SW480 (cell line): ENCODE data around the gene PSMB2.

ENCODE experiments used
- DNase-seq: peaks from one replicate; pipeline ENCODE4 v3.0.0-alpha.2; 2016; ENCODE audit warnings: low spot score

The PSMB2 gene

DNA sequence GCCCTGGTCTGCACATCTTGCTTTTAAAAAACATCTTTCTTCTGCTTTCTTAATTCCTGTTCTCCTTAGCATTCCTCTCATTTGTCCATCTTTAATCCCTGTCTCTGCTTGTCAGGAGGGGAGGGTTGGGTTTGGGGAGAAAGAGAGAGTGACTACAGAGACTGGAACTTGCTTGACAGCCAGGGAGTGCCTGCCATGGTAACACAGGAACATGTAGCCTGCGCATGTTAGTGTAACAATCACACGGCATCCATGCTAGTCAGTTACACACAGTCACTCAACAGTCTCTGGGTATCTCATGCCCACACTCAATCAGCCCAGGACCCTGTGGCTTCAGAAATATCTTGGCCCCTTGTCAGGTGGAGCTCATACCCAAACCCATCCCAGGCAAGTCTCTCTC, 69.0 kb downstream of the PSMB2 start:
- no peak for DNase-seq

DNA sequence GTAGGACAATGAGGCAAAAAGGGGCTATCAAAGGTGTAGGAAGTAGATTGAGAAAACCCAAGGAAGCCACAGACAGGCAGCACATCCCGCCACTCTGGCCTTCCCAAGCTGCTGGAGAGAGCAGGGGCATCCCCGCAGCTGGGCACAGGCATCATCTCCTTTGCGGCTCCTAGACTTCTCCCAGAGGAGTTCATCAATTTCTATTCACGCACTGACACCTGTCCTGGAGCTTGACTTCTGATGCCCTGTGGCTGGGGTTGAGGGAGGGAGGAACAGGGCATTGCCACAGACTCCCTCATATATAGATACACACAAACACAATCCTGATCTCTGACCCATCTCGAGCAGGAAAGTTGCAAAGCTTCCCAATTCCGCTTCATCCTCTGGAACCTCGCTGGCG, 70.1 kb downstream of the PSMB2 start:
- no peak for DNase-seq

DNA sequence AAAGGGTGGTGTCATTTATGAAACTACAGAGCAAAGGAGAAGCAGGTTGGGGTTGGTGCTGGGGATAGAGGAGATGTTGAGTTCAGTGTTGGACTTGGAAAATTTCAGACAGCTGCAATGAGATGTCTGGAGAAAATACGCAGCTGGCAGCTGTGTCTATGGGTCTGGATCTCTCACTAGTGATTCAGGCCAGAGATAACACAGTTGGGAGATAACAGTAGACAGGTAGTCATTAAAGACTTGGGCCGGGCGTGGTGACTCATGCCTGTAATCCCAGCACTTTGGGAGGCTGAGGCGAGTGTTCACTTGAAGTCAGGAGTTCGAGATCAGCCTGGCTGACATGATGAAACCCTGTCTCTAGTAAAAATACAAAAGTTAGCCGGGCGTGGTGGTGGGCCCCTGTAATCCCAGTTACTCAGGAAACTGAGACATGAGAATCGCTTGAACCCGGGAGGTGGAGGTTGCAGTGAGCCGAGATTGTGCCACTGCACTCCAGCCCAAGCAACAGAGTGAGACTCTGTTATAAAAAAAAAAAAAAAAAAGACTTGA, 70.7 kb downstream of the PSMB2 start:
- DNase-seq = no peak

DNA sequence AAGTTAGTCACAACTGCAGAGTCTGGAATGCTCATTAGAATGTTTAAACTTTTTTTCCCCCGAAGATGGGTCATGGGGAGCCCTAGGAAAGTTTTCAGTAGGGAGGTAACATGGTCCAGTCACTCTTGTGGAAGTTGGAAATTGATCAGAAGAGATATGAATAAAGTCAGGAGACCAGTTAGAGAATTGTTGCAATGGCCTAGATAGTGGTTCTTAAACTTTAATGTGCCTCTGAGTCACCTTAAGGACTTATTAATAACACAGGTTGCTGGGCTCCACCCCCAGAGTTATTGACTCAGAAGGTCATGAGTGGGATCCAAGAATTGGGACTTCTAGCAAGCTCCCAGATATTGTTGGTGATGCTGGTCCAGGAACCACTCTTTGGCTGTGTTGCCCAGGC, 71.4 kb downstream of the PSMB2 start:
- no peak for DNase-seq

DNA sequence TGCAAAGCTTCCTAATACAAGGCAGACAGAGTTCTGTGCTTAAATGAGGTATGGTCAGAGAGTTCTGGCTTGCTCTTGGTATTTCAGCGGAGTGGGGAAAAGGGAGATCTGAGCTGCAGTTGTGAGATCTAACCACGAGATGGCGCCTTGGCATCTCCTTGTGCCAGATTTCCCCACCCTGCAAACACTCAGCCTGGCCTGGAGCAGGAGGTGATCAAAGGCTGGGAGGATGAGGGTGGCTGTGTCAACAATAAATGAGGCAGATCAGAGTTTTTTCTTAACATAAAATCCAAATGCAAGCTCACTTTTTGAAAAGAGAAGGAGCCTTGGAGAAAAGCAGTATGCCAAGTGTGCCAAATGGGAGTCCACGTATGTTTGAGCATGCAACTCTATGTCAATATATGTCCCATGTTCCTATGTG, 72.3 kb downstream of the PSMB2 start:
- peak; percentile 58 for DNase-seq

DNA sequence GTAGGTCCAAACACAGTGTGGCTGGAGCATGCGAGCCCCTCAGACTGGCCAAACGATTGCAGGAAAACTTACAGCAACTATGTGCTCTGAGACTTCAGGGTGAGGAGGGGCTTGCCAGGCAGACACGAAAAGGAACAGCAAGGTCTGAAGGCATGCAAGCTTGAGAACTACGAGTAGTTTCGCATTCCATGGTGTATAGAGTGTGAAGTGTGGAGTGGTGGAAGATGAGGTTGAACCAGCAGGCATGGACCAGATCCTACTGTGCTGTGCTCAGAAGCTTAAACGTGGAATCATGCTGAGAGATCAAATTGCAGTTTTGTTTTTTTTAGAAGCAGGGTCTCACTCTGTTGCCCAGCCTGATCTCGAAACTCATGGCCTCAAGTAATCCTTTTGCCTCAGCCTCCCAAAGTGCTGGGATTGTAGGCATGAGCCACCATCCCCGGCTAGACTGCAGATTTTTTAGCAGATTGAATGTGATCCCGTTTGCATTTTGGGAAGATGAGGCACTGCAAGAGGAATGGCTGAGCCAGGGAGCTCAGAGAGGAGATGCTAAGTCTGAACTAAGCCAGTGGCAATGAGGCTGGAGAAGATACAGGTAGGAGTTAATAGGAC, 73.3 kb downstream of the PSMB2 start:
- no peak for DNase-seq

DNA sequence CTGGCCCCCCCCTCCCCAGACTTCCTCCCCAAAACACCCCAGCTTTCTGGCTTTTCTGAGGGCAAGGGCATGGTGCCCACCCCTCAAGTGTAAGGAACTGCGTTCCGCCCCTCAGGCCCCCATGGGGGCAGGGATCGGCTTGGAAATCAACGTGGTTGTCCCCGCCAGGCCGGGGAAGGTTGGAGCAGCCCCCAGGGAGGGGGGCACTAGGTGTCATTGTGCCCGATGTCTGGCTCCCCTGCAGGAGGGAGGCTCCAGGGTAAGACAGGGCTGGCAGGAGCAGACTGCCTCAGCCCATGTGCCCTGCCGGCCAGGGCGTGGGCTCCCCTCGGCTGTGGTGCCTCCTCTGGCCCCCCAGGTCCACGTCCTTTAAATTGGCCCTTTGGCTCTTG, 75.6 kb downstream of the PSMB2 start:
- DNase-seq = no peak

DNA sequence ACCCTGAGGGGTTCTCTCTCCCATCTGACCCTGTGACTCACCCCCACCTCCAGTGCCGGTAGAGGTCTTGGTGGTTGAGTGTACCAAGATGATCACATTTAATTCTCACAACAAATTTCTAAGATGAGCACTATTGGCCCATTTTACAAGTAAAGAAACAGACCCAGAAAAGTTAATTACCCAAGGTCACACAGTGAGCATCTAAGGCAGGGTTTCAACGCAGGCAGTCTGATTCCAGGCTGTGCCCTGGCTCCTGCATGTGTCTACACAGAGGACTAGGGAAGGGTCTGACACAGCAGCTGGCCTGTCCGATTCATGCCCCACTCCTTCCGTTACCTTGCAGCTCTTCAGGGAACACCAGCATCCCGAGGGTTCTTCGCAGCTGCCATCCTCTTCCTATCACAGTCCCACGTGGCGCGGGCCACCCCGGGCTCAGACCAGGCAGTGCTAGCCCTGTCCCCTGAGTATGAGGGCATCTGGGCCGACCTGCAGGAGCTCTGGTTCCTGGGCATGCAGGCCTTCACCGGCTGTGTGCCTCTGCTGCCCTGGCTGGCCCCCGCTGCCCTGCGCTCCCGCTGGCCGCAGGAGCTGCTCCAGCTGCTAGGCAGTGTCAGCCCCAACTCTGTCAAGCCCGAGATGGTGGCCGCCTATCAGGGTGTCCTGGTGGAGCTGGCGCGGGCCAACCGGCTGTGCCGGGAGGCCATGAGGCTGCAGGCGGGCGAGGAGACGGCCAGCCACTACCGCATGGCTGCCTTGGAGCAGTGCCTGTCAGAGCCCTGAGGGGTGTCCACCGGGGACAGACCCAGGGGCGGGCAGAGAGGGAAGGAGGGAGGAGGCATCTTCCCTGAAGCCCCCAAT, 76.2 kb downstream of the PSMB2 start:
- no peak for DNase-seq

DNA sequence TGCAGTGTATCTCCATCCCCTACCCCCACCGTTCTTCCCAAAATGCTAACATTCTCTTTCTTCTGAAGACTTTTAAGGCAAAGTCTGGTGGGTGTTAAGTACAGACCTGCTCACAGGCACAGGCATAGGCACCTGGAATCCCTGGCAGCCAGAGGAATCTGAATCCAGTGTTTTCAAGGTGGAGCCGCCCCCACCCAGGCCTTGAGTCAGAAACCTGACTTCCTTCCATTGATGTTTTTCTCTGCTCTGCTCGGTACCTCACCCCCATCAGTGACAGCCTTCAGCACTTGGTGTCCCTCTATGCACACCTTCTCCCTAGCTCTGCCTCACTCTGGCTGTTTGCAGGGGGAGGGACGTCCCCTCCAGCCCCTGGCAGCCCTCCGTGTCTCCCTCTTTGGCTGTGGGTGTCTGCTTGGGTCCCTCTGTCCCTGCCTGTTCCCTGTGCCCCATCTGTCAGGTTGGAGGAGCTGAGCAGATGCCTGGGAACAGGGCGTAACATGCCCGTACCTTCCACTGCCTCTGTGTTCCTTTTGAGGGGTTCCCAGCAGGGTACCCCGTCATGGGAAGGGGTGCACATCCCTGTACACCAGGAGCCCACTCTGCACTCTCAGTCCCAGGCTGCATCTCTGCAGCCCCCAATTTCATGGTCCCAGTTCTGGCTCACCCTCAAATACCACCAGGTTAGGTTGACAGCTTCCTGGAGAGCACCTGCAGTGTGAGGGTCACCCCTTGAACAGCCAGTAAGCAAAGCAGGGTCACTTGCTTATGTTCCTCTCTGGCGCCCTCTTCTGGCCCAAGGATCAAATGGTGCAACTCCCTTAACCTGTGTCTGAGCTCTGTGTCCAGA, 77.1 kb downstream of the PSMB2 start:
- peak; percentile 51 for DNase-seq

DNA sequence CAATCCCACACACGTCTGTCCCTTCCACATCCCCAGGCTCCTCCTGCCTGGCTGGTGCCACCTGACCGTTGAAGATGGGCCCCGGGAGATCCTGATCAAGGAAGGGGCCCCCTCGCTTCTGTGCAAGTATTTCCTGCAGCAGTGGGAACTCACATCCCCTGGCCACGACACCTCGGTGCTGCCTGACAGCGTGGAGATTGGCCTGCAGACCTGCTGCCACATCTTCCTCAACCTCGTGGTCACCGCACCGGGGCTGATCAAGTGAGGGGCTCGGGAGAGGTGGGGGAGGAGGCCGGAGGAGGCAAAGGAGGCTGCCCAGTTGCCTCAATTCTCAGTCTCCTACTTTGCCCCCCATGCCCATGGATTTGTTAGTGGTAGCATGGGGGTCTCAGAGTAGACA, 78.2 kb downstream of the PSMB2 start:
- no peak for DNase-seq

DNA sequence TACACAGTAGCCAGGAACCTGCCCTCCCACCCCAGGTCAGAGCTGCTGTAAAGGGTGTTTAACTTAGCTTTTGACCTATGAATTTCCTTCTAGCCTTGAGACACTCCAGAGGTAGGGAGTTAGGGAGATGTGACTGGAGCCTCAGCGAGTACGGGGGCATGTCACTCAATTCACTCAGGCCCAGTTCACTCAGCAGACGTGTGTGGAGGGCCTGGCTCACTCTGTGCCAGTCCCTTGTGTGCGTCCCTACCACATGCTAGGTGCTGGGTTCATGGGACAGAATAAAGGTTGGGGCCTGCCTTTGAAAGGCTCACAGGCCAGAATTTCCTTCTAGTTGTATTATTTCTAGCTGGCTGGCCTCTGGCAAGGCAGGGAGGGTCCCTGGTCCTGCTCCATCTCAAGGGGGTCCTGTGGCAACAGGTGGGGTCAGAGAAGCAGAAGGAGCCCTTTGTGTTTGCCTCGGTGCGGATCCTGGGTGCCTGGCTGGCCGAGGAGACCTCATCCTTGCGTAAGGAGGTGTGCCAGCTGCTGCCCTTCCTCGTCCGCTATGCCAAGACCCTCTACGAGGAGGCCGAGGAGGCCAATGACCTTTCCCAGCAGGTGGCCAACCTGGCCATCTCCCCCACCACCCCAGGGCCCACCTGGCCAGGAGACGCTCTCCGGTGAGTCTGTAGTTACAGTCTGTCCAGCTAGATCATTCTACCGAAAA, 79.2 kb downstream of the PSMB2 start:
- DNase-seq = no peak

DNA sequence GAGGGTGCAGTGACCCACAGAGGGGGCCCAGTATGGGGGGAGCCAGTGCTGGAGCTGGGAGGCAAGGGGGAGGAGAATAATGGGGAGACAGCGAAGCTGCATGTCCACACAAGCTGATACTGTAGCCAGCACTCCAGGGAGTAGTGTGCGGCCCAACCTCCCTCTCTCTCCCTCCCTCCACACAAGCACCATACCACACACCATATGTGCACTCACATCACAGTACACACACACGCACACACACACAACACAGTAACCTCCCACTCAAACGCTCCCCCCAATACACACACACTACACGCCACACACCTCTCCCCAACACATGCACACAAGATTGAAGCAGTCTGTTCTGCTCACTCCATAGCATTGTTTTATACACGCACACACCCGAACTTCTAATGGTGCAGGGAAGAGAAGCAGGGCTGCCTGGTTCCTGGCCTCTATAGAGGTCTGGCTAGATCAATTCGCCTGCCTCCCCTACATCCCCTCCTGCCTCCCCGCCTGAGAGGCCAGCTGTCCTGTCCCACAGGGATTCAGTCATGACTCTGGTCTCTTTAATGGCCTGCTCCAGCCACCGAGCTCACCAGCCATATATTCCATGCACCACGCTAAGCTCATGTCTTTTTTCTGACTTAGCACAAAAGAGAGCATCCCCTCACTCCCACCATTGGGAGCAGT, 79.9 kb downstream of the PSMB2 start:
- DNase-seq = no peak

DNA sequence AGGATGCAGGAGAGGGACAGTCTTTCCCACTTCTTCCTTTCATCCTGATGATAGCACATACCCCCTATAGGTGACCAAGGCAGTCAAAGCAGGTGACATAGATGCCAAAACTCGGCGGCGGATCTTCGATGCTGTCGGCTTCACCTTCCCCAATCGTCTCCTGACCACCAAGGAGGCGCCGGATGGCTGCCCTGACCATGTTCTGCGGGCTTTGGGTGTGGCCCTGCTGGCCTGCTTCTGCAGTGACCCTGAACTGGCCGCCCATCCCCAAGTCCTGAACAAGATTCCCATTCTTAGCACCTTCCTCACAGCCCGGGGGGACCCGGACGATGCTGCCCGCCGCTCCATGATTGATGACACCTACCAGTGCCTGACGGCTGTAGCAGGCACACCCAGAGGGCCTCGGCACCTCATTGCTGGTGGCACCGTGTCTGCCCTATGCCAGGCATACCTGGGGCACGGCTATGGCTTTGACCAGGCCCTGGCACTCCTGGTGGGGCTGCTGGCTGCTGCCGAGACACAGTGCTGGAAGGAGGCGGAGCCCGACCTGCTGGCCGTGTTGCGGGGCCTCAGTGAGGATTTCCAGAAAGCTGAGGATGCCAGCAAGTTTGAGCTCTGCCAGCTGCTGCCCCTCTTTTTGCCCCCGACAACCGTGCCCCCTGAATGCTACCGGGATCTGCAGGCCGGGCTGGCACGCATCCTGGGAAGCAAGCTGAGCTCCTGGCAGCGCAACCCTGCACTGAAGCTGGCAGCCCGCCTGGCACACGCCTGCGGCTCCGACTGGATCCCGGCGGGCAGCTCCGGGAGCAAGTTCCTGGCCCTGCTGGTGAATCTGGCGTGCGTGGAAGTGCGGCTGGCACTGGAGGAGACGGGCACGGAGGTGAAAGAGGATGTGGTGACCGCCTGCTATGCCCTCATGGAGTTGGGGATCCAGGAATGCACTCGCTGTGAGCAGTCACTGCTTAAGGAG, 80.8 kb downstream of the PSMB2 start:
- DNase-seq = no peak

DNA sequence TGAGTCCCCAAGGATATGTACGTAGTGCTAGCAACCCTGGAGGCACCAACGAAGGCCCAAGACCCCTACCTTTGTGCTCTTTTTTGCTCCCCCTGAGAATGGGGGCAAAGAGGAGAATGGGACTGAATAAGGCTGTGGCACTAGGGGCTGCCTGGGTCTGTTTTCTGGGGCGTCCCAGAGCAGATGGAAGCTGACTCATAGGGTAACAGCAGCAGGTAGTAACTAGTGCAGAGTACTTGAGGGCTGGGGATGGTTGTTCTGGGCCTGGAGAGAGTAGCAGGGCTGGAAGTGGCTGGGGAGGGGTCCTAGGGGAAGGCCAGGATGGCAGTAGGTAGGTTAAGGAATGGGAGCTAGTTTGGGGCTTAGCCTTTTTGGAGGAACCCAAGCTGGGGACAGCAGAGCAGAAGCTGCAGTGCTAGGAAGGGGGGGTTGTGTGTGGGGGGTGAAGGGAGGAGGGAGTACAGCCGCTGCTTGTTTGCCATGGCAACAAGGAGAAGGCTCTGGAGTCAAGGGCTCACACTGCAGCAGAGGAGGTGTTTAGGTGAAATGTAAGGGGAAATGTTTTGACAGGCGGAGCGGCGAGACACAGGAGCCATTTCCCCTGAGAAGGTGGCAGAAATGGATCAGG, 81.9 kb downstream of the PSMB2 start:
- no peak for DNase-seq

DNA sequence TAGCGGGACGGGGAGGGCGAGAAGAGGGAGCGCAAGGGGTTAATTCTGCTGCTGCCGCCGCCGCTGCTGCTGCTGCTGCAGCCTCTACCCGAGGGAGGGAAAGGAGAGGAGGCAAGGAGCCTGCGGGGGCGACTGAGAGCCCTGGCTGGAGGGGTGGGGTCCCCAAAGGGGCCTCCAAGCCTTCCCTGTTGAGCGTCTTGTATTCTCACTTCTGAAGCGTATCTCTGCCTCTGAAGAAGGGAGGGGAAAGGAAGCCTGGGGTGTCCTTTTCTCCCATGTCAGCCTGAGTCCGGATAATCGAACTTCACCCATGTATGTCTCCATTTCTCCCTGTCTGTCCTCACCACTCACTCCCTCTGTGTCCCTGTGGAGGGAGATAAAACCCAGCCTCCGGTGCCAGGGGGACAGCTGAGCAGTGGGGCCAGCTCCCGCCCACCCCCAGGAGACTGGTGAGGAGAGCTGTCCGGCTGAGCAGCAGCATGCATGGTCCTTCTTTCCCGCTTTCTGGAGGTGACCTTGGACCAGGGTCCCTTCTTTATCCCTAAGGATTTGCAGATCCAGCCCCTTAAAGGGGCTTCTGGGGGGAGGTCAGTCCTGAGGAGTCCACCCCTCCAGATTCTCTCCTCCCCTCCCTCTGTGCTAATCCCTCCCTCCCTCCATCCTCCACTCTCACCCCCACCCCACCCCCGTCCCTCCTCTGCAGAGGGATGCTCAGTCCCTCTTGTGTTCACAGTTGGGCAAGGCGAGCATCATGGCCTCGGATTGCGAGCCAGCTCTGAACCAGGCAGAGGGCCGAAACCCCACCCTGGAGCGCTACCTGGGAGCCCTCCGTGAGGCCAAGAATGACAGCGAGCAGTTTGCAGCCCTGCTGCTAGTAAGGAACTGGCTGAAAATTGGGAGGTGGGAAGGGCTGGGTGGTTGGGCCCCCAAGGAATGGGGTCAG, 82.7 kb downstream of the PSMB2 start:
- DNase-seq = no peak

DNA sequence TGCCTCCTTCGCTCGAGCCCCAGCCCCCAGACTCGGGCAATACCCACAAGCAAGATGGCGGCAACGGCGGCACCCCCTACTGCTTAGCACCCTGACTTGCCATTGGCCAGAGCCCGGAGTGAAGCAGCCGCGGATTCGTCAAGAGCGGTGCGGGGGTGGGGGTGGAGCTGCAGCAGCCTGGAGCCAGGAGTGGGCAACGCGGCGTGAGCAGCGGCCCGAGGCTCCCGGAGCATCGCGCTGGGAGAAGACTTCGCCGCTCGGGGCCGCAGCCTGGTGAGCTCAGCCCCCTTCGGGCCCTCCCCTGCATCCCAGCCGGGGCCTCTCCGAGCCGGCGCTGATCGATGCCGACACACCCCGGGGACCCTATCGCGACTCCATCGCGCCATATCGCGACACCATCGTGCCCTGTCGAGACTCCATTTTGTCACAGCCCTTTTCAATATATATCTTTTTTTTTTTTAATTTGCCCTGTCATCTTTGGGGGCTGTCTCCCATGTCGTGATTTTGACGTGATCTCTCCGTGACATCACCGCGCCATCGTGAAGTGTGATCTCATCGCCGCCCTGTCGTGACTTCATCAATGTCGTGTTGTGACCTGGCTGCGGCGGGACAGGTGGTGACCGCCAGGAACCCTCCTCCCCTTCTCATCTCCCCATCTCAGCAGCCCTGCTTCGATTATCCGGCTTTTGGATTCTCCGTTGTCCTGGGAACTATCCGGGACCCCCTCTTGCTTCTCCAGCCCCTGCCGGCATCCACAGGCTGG, 83.5 kb downstream of the PSMB2 start, which contains the start of gene NCDN:
NCDN (plus strand) TSS at position 189 of the 763 bp plus-strand sequence; CDS start at position 581, 392 bp downstream.
- peak; percentile 96 for DNase-seq

DNA sequence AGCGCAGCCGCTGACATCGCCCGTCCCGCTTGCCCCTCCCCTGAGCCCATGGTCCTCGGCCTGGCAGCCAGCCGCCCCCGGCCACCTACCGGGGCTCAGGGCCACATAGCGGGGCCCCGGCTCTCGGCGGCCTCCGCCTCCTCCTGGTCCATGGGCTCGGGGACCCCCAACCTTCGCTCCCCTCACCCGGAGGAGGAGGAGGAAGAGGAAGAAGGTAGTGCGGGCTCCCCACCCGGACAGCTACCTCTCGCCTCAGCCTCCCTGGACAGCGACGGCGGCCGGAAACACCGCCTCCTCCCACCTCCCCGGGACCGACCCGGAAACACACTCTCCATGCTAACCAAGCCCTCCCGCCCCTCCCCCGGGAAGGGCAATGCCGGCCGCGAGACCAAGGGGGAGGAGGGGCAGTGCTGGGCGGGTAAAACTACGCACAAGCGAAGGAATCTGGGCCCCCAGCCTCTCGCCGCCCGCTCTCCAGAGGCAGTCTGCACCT, 84.2 kb downstream of the PSMB2 start, which contains the start of gene KIAA0319L:
KIAA0319L (minus strand) TSS at position 286 of the 493 bp plus-strand sequence. CDS start 2,912 bp downstream, outside the sequence.
- DNase-seq = peak; percentile 79
